B cell (primary cell): ENCODE measurements around the gene GMPR. TPM values are rescaled to one million over a fixed set of nuclear protein-coding genes. Genes with fewer than 3 reads are reported as not detected.

Experiments
- ATAC-seq: fragments of 200-7000 bp; cut with Tn5 transposase; one replicate; pipeline ENCODE4 v1.10.0; 2021; ENCODE audit warnings: low read depth, mild to moderate bottlenecking, moderate number of reproducible peaks, moderate library complexity
- CTCF ChIA-PET: fragments of 350-600 bp; sonication (Branson Sonifier 250); formaldehyde crosslinking; loops from one replicate; lab custom pipeline; 2021; ENCODE audit warnings: antibody characterized with exemption, inconsistent platforms; lab: Charles Lee
- POLR2A ChIA-PET: fragments of 350-600 bp; sonication (Branson Sonifier 250); formaldehyde crosslinking; loops from one replicate; lab custom pipeline; 2021; ENCODE audit warnings: antibody characterized with exemption; lab: Charles Lee
- DNase-seq: peaks from one replicate; pipeline ENCODE4 v3.0.0; 2013
- H2AFZ ChIP-seq: 2 replicates; pipeline ENCODE4 v1.6.1; 2012; ENCODE audit warnings: mild to moderate bottlenecking, low read depth, low read length; ENCODE audit not compliant: insufficient read depth, poor library complexity, severe bottlenecking
- H3K27ac ChIP-seq, 2 donors: 1 replicate in 1 of 2; 2 replicates in 1 of 2; pipeline ENCODE4 v1.5.1; 2012 to 2013; ENCODE audit warnings: low read length in 2 of 2, mild to moderate bottlenecking in 2 of 2, moderate library complexity in 1 of 2
- H3K27me3 ChIP-seq, 4 experiments: fragments of 200-600 bp in 1 of 4; sonication (generic) in 1 of 4; replicated peaks in 1 of 4; 1 replicate in 2 of 4; 2 replicates in 2 of 4; pipeline versions ENCODE4 v1.6.1 to v1.7.0; 2013 to 2016; ENCODE audit warnings: low read length in 3 of 4, mild to moderate bottlenecking in 2 of 4, mixed read lengths in 1 of 4, moderate library complexity in 1 of 4; ENCODE audit not compliant: insufficient read depth in 4 of 4, control insufficient read depth in 3 of 4; ENCODE audit errors: control extremely low read depth in 1 of 4
- H3K36me3 ChIP-seq, 2 experiments: replicated peaks in 1 of 2; 1 replicate in 1 of 2; 2 replicates in 1 of 2; pipeline versions ENCODE4 v1.6.1 to v1.7.1; 2013; ENCODE audit warnings: low read length in 1 of 2; ENCODE audit not compliant: insufficient read depth in 2 of 2, control insufficient read depth in 1 of 2; ENCODE audit errors: control extremely low read depth in 1 of 2, extremely low read depth in 1 of 2
- H3K4me1 ChIP-seq, 2 donors: fragments of 200-600 bp in 1 of 2; sonication (generic) in 1 of 2; 1 replicate in 1 of 2; 2 replicates in 1 of 2; pipeline versions ENCODE4 v1.5.1 to v1.6.1; 2013 to 2017; ENCODE audit warnings: low read length in 2 of 2; ENCODE audit not compliant: control insufficient read depth in 2 of 2, insufficient read depth in 2 of 2
- H3K4me2 ChIP-seq: replicated peaks from 2 replicates; pipeline ENCODE3; 2012; ENCODE audit warnings: mild to moderate bottlenecking, low read depth, low read length; ENCODE audit not compliant: poor library complexity, severe bottlenecking
- H3K4me3 ChIP-seq, 5 experiments: fragments of 200-600 bp in 1 of 5; sonication (generic) in 1 of 5; 1 replicate in 3 of 5; 2 replicates in 2 of 5; pipeline versions ENCODE4 v1.5.1 to v1.7.0; 2011 to 2016; ENCODE audit warnings: low read length in 4 of 5, mild to moderate bottlenecking in 4 of 5, low read depth in 2 of 5, control low read depth in 1 of 5, moderate library complexity in 1 of 5; ENCODE audit not compliant: insufficient read depth in 1 of 5; ENCODE audit errors: control extremely low read depth in 1 of 5, extremely low read depth in 1 of 5
- H3K79me2 ChIP-seq: fragments of 200-600 bp; sonication (generic); one replicate; pipeline ENCODE4 v1.6.0; 2016; ENCODE audit warnings: low read length; ENCODE audit not compliant: control insufficient read depth, insufficient read depth
- H3K9ac ChIP-seq: fragments of 200-600 bp; sonication (generic); 2 replicates; pipeline ENCODE4 v1.6.1; 2017; ENCODE audit warnings: mild to moderate bottlenecking, low read length, moderate library complexity
- H3K9me3 ChIP-seq, 3 donors: one replicate each; pipeline versions ENCODE4 v1.6.1 to v1.7.1; 2013; ENCODE audit warnings: low read length in 2 of 3; ENCODE audit not compliant: control insufficient read depth in 2 of 3, insufficient read depth in 1 of 3; ENCODE audit errors: control extremely low read depth in 1 of 3
- H4K20me1 ChIP-seq: 2 replicates; pipeline ENCODE4 v1.6.0; 2012; ENCODE audit warnings: mild to moderate bottlenecking, low read length; ENCODE audit not compliant: insufficient read depth, control insufficient read depth, poor library complexity, severe bottlenecking
- H3K27ac Mint-ChIP-seq: one replicate; pipeline ENCODE4 v1.8.0; 2021; ENCODE audit warnings: mixed read lengths
- H3K27me3 Mint-ChIP-seq: one replicate; pipeline ENCODE4 v1.8.0; 2021; ENCODE audit warnings: mixed read lengths
- H3K4me1 Mint-ChIP-seq: one replicate; pipeline ENCODE4 v1.8.0; 2021; ENCODE audit warnings: mixed read lengths
- H3K4me3 Mint-ChIP-seq: one replicate; pipeline ENCODE4 v1.8.0; 2021; ENCODE audit warnings: mixed read lengths
- H3K9me3 Mint-ChIP-seq: one replicate; pipeline ENCODE4 v1.8.0; 2022; ENCODE audit warnings: mixed read lengths; ENCODE audit not compliant: insufficient read depth
- CTCF ChIP-seq: fragments of 200-600 bp; IDR thresholded peaks from one replicate; pipeline ENCODE4 v1.8.0; 2022; ENCODE audit warnings: antibody characterized with exemption, mild to moderate bottlenecking
- EZH2 ChIP-seq: IDR thresholded peaks from 2 replicates; pipeline ENCODE4 v1.6.1; 2012; ENCODE audit warnings: borderline replicate concordance, low read depth, mild to moderate bottlenecking, moderate library complexity, low read length; ENCODE audit not compliant: insufficient read depth, poor library complexity, severe bottlenecking
- WGBS: methylation state at CpG from one replicate; pipeline ENCODE4 v1.1.5; 2013; ENCODE audit warnings: missing lambda C conversion rate; ENCODE audit not compliant: insufficient coverage; 5-methylcytosine and 5-hydroxymethylcytosine counted together
- intact Hi-C: fragments of 100-400 bp; cut with micrococcal nuclease; formaldehyde crosslinking; loops from one replicate; pipeline ENCODE4 v1.10.0; 2022
- polyA plus RNA-seq: library from polyadenylated mRNA; depleted of rRNA; stranded (reverse); fragments of >200 nt; gene quantifications from 2 replicates; pipeline ENCODE4 v1.2.3, GENCODE V29; 2012
- total RNA-seq, 2 donors: library from RNA; stranded (reverse); fragments of 120-200 nt in 1 of 2; gene quantifications; 1 replicate in 1 of 2; 2 replicates in 1 of 2; pipeline versions ENCODE4 v1.2.3 to v1.2.4, GENCODE V29; 2013 to 2022

GMPR gene
- total and polyA plus RNA-seq, 2 donors (not counting 1 experiment from before 2014, with no cell fraction given) = 0.82 TPM; not detected in 1

- ChIA-PET CTCF (no interaction called here), POLR2A (no interaction called here)
- peaks cover 30% of the 10 kb centered on the region for H3K27me3 Mint-ChIP-seq
- H3K4me2 ChIP-seq = no peak overlapping the region
- no peaks in the 10 kb centered on the region for H3K79me2 ChIP-seq
- no peak overlapping the region for H3K27ac Mint-ChIP-seq
- H3K4me1 Mint-ChIP-seq = peaks cover 14% of the 10 kb centered on the region
- no peak overlapping the region for H3K9ac ChIP-seq
- DNase-seq (no peak), ATAC-seq (no peak)
- H3K4me3 Mint-ChIP-seq = no peak overlapping the region
- H3K4me3 ChIP-seq = no peak overlapping the region
- H3K27me3 ChIP-seq = peaks cover 0 to 17% (median 8%) of the 10 kb centered on the region in 4 experiments
- no peaks in the 10 kb centered on the region for H4K20me1 ChIP-seq
- intact Hi-C loops = no loop called here
- H3K36me3 ChIP-seq = no peaks in the 10 kb centered on the region
- no peak overlapping the region for H2AFZ ChIP-seq
- no peaks in the 10 kb centered on the region for H3K9me3 Mint-ChIP-seq
- H3K9me3 ChIP-seq = no peaks in the 10 kb centered on the region
- H3K27ac ChIP-seq = no peak overlapping the region
- peaks cover 12 to 19% of the 10 kb centered on the region in 2 donors for H3K4me1 ChIP-seq
- no peak for TF ChIP-seq CTCF
- TF ChIP-seq EZH2 = no peak
- no CpG with 5 or more reads among the region's 5 CpGs for WGBS
Measured at GRCh38 chr6:16232086-16232485, 6.3 kb upstream of the GMPR start.

GRCh38 chr6:16236009-16236501 is 2.3 kb upstream of the GMPR start:
- no peak overlapping the region for H3K27ac Mint-ChIP-seq
- Histone ChIP-seq H3K9me3 (no peaks in the 10 kb centered on the region), H3K4me1 (peaks cover 27 to 34% of the 10 kb centered on the region in 2 donors), H4K20me1 (no peaks in the 10 kb centered on the region), H3K4me2 (peak overlapping the region; percentile 51), H3K27ac (no peak overlapping the region), H3K79me2 (no peaks in the 10 kb centered on the region), H2AFZ (no peak overlapping the region), H3K4me3 (no peak overlapping the region), H3K9ac (no peak overlapping the region), H3K36me3 (no peaks in the 10 kb centered on the region), H3K27me3 (peaks cover 0 to 21% (median 8%) of the 10 kb centered on the region in 4 experiments)
- ATAC-seq = no peak
- no peaks in the 10 kb centered on the region for H3K9me3 Mint-ChIP-seq
- CTCF ChIA-PET = interaction anchor here (0.6 to 2.0 kb wide), 4 partner anchors 27 to 160 kb away, joined by 3 to 4 read pairs (median 3); no protein-coding TSS in a partner anchor
- POLR2A ChIA-PET = no interaction called here
- TF ChIP-seq CTCF (no peak), EZH2 (no peak)
- H3K27me3 Mint-ChIP-seq = peaks cover 37% of the 10 kb centered on the region
- DNase-seq = no peak
- H3K4me3 Mint-ChIP-seq = peak overlapping the region; percentile 48
- H3K4me1 Mint-ChIP-seq = peaks cover 38% of the 10 kb centered on the region
- WGBS = 100% methylated on average over 1 of the region's 4 CpGs
- intact Hi-C loops = loop anchor here (2.0 kb wide), 1 partner anchor 529 kb away; no protein-coding TSS in a partner anchor
